ENCODE measurements around the gene EXOC6B.

The EXOC6B gene

GRCh38 chr2:72145658-72146329 lies 680.0 kb downstream of the EXOC6B start:
- peaks cover 36% of the 10 kb centered on the region for H3K4me1 ChIP-seq (ENCODE audit: control insufficient read depth, insufficient read depth, low read length)
- peaks cover 97% of the 10 kb centered on the region for H3K27me3 ChIP-seq (ENCODE audit: control insufficient read depth, insufficient read depth, low read length)
- H3K9me3 ChIP-seq (ENCODE audit: control insufficient read depth, insufficient read depth, low read length) = no peaks in the 10 kb centered on the region
- no peak overlapping the region for H3K27ac ChIP-seq (ENCODE audit: low read depth, low read length)
- no peaks in the 10 kb centered on the region for H3K36me3 ChIP-seq (ENCODE audit: control insufficient read depth, insufficient read depth, low read length)
- no peak overlapping the region for H3K9ac ChIP-seq (ENCODE audit: low read depth, low read length)
- H3K4me3 ChIP-seq (ENCODE audit: low read depth, low read length) = peak overlapping the region; percentile 74

- Histone ChIP-seq H3K27me3 (ENCODE audit: control insufficient read depth, insufficient read depth, low read length) (peaks cover 97% of the 10 kb centered on the region), H3K9me3 (ENCODE audit: control insufficient read depth, insufficient read depth, low read length) (no peaks in the 10 kb centered on the region), H3K4me3 (ENCODE audit: low read depth, low read length) (peak overlapping the region; percentile 74), H3K36me3 (ENCODE audit: control insufficient read depth, insufficient read depth, low read length) (no peaks in the 10 kb centered on the region), H3K4me1 (ENCODE audit: control insufficient read depth, insufficient read depth, low read length) (peaks cover 36% of the 10 kb centered on the region), H3K9ac (ENCODE audit: low read depth, low read length) (no peak overlapping the region), H3K27ac (ENCODE audit: low read depth, low read length) (no peak overlapping the region)
Measured at GRCh38 chr2:72145289-72145657, 680.6 kb downstream of the EXOC6B start.

GRCh38 chr2:72144632-72145288 lies 681.1 kb downstream of the EXOC6B start:
- no peak overlapping the region for H3K9ac ChIP-seq (ENCODE audit: low read depth, low read length)
- peaks cover 97% of the 10 kb centered on the region for H3K27me3 ChIP-seq (ENCODE audit: control insufficient read depth, insufficient read depth, low read length)
- H3K9me3 ChIP-seq (ENCODE audit: control insufficient read depth, insufficient read depth, low read length) = no peaks in the 10 kb centered on the region
- no peak overlapping the region for H3K27ac ChIP-seq (ENCODE audit: low read depth, low read length)
- no peaks in the 10 kb centered on the region for H3K36me3 ChIP-seq (ENCODE audit: control insufficient read depth, insufficient read depth, low read length)
- peak overlapping the region; percentile 74 for H3K4me3 ChIP-seq (ENCODE audit: low read depth, low read length)
- peaks cover 31% of the 10 kb centered on the region for H3K4me1 ChIP-seq (ENCODE audit: control insufficient read depth, insufficient read depth, low read length)

GRCh38 chr2:72144274-72144631 lies 681.6 kb downstream of the EXOC6B start:
- H3K27me3 ChIP-seq (ENCODE audit: control insufficient read depth, insufficient read depth, low read length) = peaks cover 97% of the 10 kb centered on the region
- H3K9me3 ChIP-seq (ENCODE audit: control insufficient read depth, insufficient read depth, low read length) = no peaks in the 10 kb centered on the region
- H3K4me3 ChIP-seq (ENCODE audit: low read depth, low read length) = peak overlapping the region; percentile 74; the same call in 1 of the 2 replicates
- H3K9ac ChIP-seq (ENCODE audit: low read depth, low read length) = no peak overlapping the region
- no peaks in the 10 kb centered on the region for H3K36me3 ChIP-seq (ENCODE audit: control insufficient read depth, insufficient read depth, low read length)
- H3K27ac ChIP-seq (ENCODE audit: low read depth, low read length) = no peak overlapping the region
- H3K4me1 ChIP-seq (ENCODE audit: control insufficient read depth, insufficient read depth, low read length) = peaks cover 30% of the 10 kb centered on the region

- H3K4me1 ChIP-seq (ENCODE audit: control insufficient read depth, insufficient read depth, low read length) = peaks cover 30% of the 10 kb centered on the region
- H3K36me3 ChIP-seq (ENCODE audit: control insufficient read depth, insufficient read depth, low read length) = no peaks in the 10 kb centered on the region
- no peak overlapping the region for H3K9ac ChIP-seq (ENCODE audit: low read depth, low read length)
- peak overlapping the region; percentile 25 for H3K4me3 ChIP-seq (ENCODE audit: low read depth, low read length)
- peaks cover 98% of the 10 kb centered on the region for H3K27me3 ChIP-seq (ENCODE audit: control insufficient read depth, insufficient read depth, low read length)
- H3K9me3 ChIP-seq (ENCODE audit: control insufficient read depth, insufficient read depth, low read length) = no peaks in the 10 kb centered on the region
- no peak overlapping the region for H3K27ac ChIP-seq (ENCODE audit: low read depth, low read length)
Measured at GRCh38 chr2:72143441-72144273, 682.2 kb downstream of the EXOC6B start.

- Histone ChIP-seq H3K27me3 (ENCODE audit: control insufficient read depth, insufficient read depth, low read length) (peaks cover 96% of the 10 kb centered on the region), H3K9ac (ENCODE audit: low read depth, low read length) (no peak overlapping the region), H3K9me3 (ENCODE audit: control insufficient read depth, insufficient read depth, low read length) (no peaks in the 10 kb centered on the region), H3K4me3 (ENCODE audit: low read depth, low read length) (peak overlapping the region; percentile 45), H3K36me3 (ENCODE audit: control insufficient read depth, insufficient read depth, low read length) (no peaks in the 10 kb centered on the region), H3K4me1 (ENCODE audit: control insufficient read depth, insufficient read depth, low read length) (peaks cover 26% of the 10 kb centered on the region), H3K27ac (ENCODE audit: low read depth, low read length) (no peak overlapping the region)
Measured at GRCh38 chr2:72142570-72143440, 683.0 kb downstream of the EXOC6B start.

GRCh38 chr2:72141881-72142451 lies 683.9 kb downstream of the EXOC6B start:
- no peak overlapping the region for H3K27ac ChIP-seq (ENCODE audit: low read depth, low read length)

GRCh38 chr2:72141032-72141645 lies 684.7 kb downstream of the EXOC6B start:
- no peaks in the 10 kb centered on the region for H3K9me3 ChIP-seq (ENCODE audit: control insufficient read depth, insufficient read depth, low read length)
- H3K4me1 ChIP-seq (ENCODE audit: control insufficient read depth, insufficient read depth, low read length) = peaks cover 17% of the 10 kb centered on the region
- H3K4me3 ChIP-seq (ENCODE audit: low read depth, low read length) = no peak overlapping the region
- no peaks in the 10 kb centered on the region for H3K36me3 ChIP-seq (ENCODE audit: control insufficient read depth, insufficient read depth, low read length)
- no peak overlapping the region for H3K9ac ChIP-seq (ENCODE audit: low read depth, low read length)
- no peak overlapping the region for H3K27ac ChIP-seq (ENCODE audit: low read depth, low read length)
- H3K27me3 ChIP-seq (ENCODE audit: control insufficient read depth, insufficient read depth, low read length) = peaks cover 80% of the 10 kb centered on the region

More at GRCh38 chr2:72141881-72142451, 683.9 kb downstream of the EXOC6B start:
- Histone ChIP-seq H3K9me3 (ENCODE audit: control insufficient read depth, insufficient read depth, low read length) (no peaks in the 10 kb centered on the region), H3K36me3 (ENCODE audit: control insufficient read depth, insufficient read depth, low read length) (no peaks in the 10 kb centered on the region), H3K4me3 (ENCODE audit: low read depth, low read length) (no peak overlapping the region), H3K4me1 (ENCODE audit: control insufficient read depth, insufficient read depth, low read length) (peaks cover 25% of the 10 kb centered on the region), H3K9ac (ENCODE audit: low read depth, low read length) (no peak overlapping the region), H3K27me3 (ENCODE audit: control insufficient read depth, insufficient read depth, low read length) (peaks cover 88% of the 10 kb centered on the region)

GRCh38 chr2:72140621-72140960 lies 685.2 kb downstream of the EXOC6B start:
- H3K9ac ChIP-seq (ENCODE audit: low read depth, low read length) = no peak overlapping the region
- no peaks in the 10 kb centered on the region for H3K36me3 ChIP-seq (ENCODE audit: control insufficient read depth, insufficient read depth, low read length)
- peaks cover 74% of the 10 kb centered on the region for H3K27me3 ChIP-seq (ENCODE audit: control insufficient read depth, insufficient read depth, low read length)
- H3K27ac ChIP-seq (ENCODE audit: low read depth, low read length) = no peak overlapping the region
- no peak overlapping the region for H3K4me3 ChIP-seq (ENCODE audit: low read depth, low read length)
- H3K4me1 ChIP-seq (ENCODE audit: control insufficient read depth, insufficient read depth, low read length) = peaks cover 13% of the 10 kb centered on the region
- H3K9me3 ChIP-seq (ENCODE audit: control insufficient read depth, insufficient read depth, low read length) = no peaks in the 10 kb centered on the region

Data from HUES48 (cell line).